NB4 (cell line): ENCODE measurements around the gene PLD5.

ENCODE experiments used
- CTCF ChIP-seq: IDR thresholded peaks from one replicate; pipeline ENCODE4 v1.5.1; 2012; ENCODE audit warnings: low read depth, low read length
- MYC ChIP-seq: IDR thresholded peaks from 2 replicates; pipeline ENCODE4 v1.6.1; 2011; ENCODE audit warnings: low read depth, low read length
- POLR2A ChIP-seq: IDR thresholded peaks from 2 replicates; pipeline ENCODE4 v1.6.1; 2011; ENCODE audit warnings: mild to moderate bottlenecking; ENCODE audit not compliant: insufficient read length; ENCODE audit errors: extremely low read depth

GRCh38 chr1:242567596-242567995, 43.1 kb upstream of the PLD5 start:
- TF ChIP-seq CTCF: no peak
- no peak for TF ChIP-seq POLR2A
- TF ChIP-seq MYC: no peak
